GM12878 (cell line): ENCODE measurements around the gene GNAO1. TPM values are rescaled to one million over a fixed set of nuclear protein-coding genes. Genes with fewer than 3 reads are reported as not detected.

ENCODE experiments used
- ATAC-seq: fragments of 200-7000 bp; cut with Tn5 transposase; 3 replicates; pipeline ENCODE4 v1.9.1; 2020; ENCODE audit warnings: mild to moderate bottlenecking, moderate library complexity
- BruUV-seq: library from RNA; stranded (reverse); fragments of 400-500 nt; replicated peaks from 2 replicates; lab custom pipeline; 2021; lab: Mats Ljungman, UMichigan
- CTCF ChIA-PET: fragments of 300-600 bp; sonication (Branson Sonifier 250); formaldehyde crosslinking; extraction: SDS; loops from one replicate; lab custom pipeline; 2021; ENCODE audit warnings: inconsistent platforms; lab: Yijun Ruan, JAX
- POLR2A ChIA-PET: fragments of 350-600 bp; formaldehyde crosslinking; extraction: SDS; loops from one replicate; lab custom pipeline; 2021; ENCODE audit warnings: inconsistent platforms; lab: Charles Lee
- RAD21 ChIA-PET: fragments of 300-600 bp; sonication (Branson Sonifier 250); formaldehyde crosslinking; loops from one replicate; lab custom pipeline; 2023; ENCODE audit warnings: antibody characterized with exemption; ENCODE audit not compliant: unreplicated experiment; lab: Charles Lee
- SMC1A ChIA-PET: fragments of 300-600 bp; sonication (Branson Sonifier 250); formaldehyde crosslinking; loops from one replicate; lab custom pipeline; 2023; ENCODE audit not compliant: unreplicated experiment, uncharacterized antibody; lab: Charles Lee
- DNase-seq: peaks from one replicate; pipeline ENCODE4 v3.0.0-alpha.2; 2011; ENCODE audit warnings: low read depth, low spot score
- FAIRE-seq: peaks from 3 replicates; lab custom pipeline; 2011; peaks lifted over from hg19 to GRCh38; lab: Jason Lieb, UNC
- H2AFZ ChIP-seq: 2 replicates; pipeline ENCODE4 v1.6.0; 2011; ENCODE audit warnings: low read depth, low read length, control low read depth; ENCODE audit not compliant: control insufficient read depth
- H3K27ac ChIP-seq: 2 replicates; pipeline ENCODE4 v1.5.1; 2011; ENCODE audit warnings: control low read depth; ENCODE audit not compliant: control insufficient read depth, insufficient read depth
- H3K27me3 ChIP-seq, 2 experiments: replicated peaks in 1 of 2; 2 replicates each; pipeline versions ENCODE4 v1.6.0 to v1.6.1; 2011; ENCODE audit warnings: low read length in 1 of 2; ENCODE audit not compliant: control insufficient read depth in 2 of 2, insufficient read depth in 2 of 2
- H3K36me3 ChIP-seq, 2 experiments: 2 replicates each; pipeline ENCODE4 v1.5.1; 2011; ENCODE audit warnings: low read length in 1 of 2; ENCODE audit not compliant: control insufficient read depth in 2 of 2, insufficient read depth in 2 of 2
- H3K4me1 ChIP-seq: 2 replicates; pipeline ENCODE4 v1.6.1; 2011; ENCODE audit warnings: mild to moderate bottlenecking, low read length, moderate library complexity, mixed read lengths; ENCODE audit not compliant: control insufficient read depth, insufficient read depth
- H3K4me2 ChIP-seq: 2 replicates; pipeline ENCODE4 v1.6.0; 2011; ENCODE audit warnings: control low read depth; ENCODE audit not compliant: control insufficient read depth, insufficient read depth
- H3K4me3 ChIP-seq: fragments of 200-600 bp; sonication (generic); 2 replicates; pipeline ENCODE4 v1.5.1; 2016
- H3K79me2 ChIP-seq: 2 replicates; pipeline ENCODE4 v1.6.0; 2011; ENCODE audit warnings: low read length; ENCODE audit not compliant: control insufficient read depth, insufficient read depth
- H3K9ac ChIP-seq: 2 replicates; pipeline ENCODE4 v1.8.0; 2011; ENCODE audit warnings: low read length, control low read depth, mixed read lengths; ENCODE audit not compliant: control insufficient read depth, insufficient read depth
- H3K9me3 ChIP-seq: replicated peaks from 3 replicates; pipeline ENCODE4 v1.5.1; 2011; ENCODE audit warnings: mild to moderate bottlenecking, low read length; ENCODE audit not compliant: control insufficient read depth, insufficient read depth
- H4K20me1 ChIP-seq: 2 replicates; pipeline ENCODE4 v1.6.0; 2011; ENCODE audit not compliant: control insufficient read depth, insufficient read depth
- ESRRA ChIP-seq: IDR thresholded peaks from 2 replicates; pipeline ENCODE4 v1.6.1; 2012; ENCODE audit warnings: mild to moderate bottlenecking, low read length, improper control_type of control experiment
- GATAD2B ChIP-seq: fragments of 450-650 bp; conservative IDR thresholded peaks from 2 replicates; pipeline ENCODE4 v1.6.1; 2017; ENCODE audit warnings: low read depth, mild to moderate bottlenecking, moderate library complexity
- SP1 ChIP-seq: IDR thresholded peaks from one replicate; pipeline ENCODE4 v1.6.1; 2011; ENCODE audit warnings: low read depth, low read length
- TCF3 ChIP-seq: IDR thresholded peaks from 2 replicates; pipeline ENCODE4 v1.6.1; 2012; ENCODE audit warnings: low read depth, mild to moderate bottlenecking, low read length, borderline replicate concordance; ENCODE audit not compliant: insufficient read depth
- WRNIP1 ChIP-seq: IDR thresholded peaks from 2 replicates; pipeline ENCODE4 v1.6.1; 2011; ENCODE audit warnings: low read depth, low read length, improper control_type of control experiment, borderline replicate concordance
- WGBS: methylation state at CpG from one replicate; pipeline ENCODE4 v1.1.6; 2016; ENCODE audit warnings: low lambda C conversion rate; ENCODE audit not compliant: insufficient replicate concordance, insufficient coverage; ENCODE audit errors: missing lambda C conversion rate; 5-methylcytosine and 5-hydroxymethylcytosine counted together
- in situ Hi-C: fragments of 300-500 bp; cut with MboI; formaldehyde crosslinking; loops from 9 replicates; pipeline ENCODE4 v1.14.3; 2018; ENCODE audit warnings: mixed read lengths
- intact Hi-C: fragments of 100-400 bp; cut with micrococcal nuclease; formaldehyde crosslinking; loops from one replicate; pipeline ENCODE4 v1.14.2; 2022; ENCODE audit not compliant: unreplicated experiment
- polyA plus RNA-seq, 11 experiments: library from polyadenylated mRNA; depleted of rRNA in 4 of 11; unstranded in 6 of 11; stranded (reverse) in 5 of 11; fragments of >200 nt; fragmentation: Nextera tagmentation in 4 of 11; fragmentation: Illumina TruSeq in 1 of 11; extraction: Ambion mirVana in 4 of 11; extraction: Trizol in 1 of 11; gene quantifications; 1 replicate in 1 of 11; 2 replicates in 10 of 11; pipeline versions ENCODE4 v1.2.1 to v1.2.3, GENCODE V29; 2011 to 2016; ENCODE audit warnings: inconsistent platforms in 2 of 11, missing spikeins in 2 of 11, low read depth in 1 of 11
- total RNA-seq, 4 experiments: library from RNA; depleted of rRNA in 3 of 4; stranded (reverse); fragments of >200 nt in 3 of 4; fragmentation: Illumina TruSeq in 1 of 4; extraction: Trizol in 1 of 4; gene quantifications; 2 replicates each; pipeline versions ENCODE4 v1.2.1 to v1.2.3, GENCODE V29; 2013 to 2021
- TF ChIP-seq, protein P1 (sequence below): IDR thresholded peaks from 2 replicates; pipeline ENCODE4 v1.6.1; 2012; ENCODE audit warnings: low read depth, low read length, improper control_type of control experiment
- TF ChIP-seq, protein P2 (sequence below): fragments of 450-650 bp; IDR thresholded peaks from 2 replicates; pipeline ENCODE4 v1.6.1; 2016; ENCODE audit warnings: mild to moderate bottlenecking
- TF ChIP-seq, protein P3 (sequence below): fragments of 450-650 bp; conservative IDR thresholded peaks from 2 replicates; pipeline ENCODE4 v1.6.1; 2017; ENCODE audit warnings: mild to moderate bottlenecking, moderate library complexity
- TF ChIP-seq, protein P4 (sequence below): fragments of 450-650 bp; formaldehyde crosslinking; IDR thresholded peaks from 2 replicates; pipeline ENCODE4 v1.4.0; 2020; ENCODE audit warnings: mild to moderate bottlenecking, moderate library complexity
- TF ChIP-seq, protein P5 (sequence below): fragments of 450-650 bp; IDR thresholded peaks from 2 replicates; pipeline ENCODE4 v1.6.1; 2017; ENCODE audit warnings: mild to moderate bottlenecking, moderate library complexity

The GNAO1 gene
- total and polyA plus RNA-seq, 10 of the 15 experiments (the other 5 are each of a cell fraction or from before 2014, with no cell fraction given), result 0.05 to 0.28 (median 0.14) TPM; not detected in 6

DNA sequence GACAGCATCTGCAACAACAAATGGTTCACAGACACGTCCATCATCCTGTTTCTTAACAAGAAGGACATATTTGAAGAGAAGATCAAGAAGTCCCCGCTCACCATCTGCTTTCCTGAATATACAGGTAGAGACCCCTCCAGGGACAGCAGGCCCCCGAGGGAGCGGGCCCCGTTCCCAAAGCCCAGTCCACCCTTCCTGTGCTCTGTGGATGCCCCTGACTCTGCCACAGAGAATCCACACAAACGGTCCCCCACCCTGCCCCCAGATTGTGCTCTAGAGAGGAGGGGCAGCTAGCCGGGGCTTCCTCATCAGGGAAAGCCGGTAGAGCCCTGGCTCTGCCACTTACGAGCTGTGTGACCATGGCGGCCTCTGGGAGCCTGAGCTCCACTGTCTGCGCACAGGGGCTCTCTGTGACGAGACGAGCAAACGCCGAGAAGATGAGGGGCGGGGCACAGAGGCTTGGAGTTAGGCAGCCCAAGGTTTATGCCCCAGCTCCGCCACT lies 149.6 kb downstream of the GNAO1 start:
- ChIA-PET CTCF (interaction anchor here (1.7 kb wide), 1 partner anchor 15 kb away, joined by 5 read pairs; no protein-coding TSS in a partner anchor), POLR2A (no interaction called here), SMC1A (no interaction called here), RAD21 (no interaction called here)
- Histone ChIP-seq H3K9ac (no peak overlapping the region), H3K36me3 (no peaks in the 10 kb centered on the region), H3K4me3 (no peak overlapping the region), H4K20me1 (no peaks in the 10 kb centered on the region), H3K4me2 (no peak overlapping the region), H3K4me1 (no peaks in the 10 kb centered on the region), H3K27me3 (no peaks in the 10 kb centered on the region; a peak in 1 of 4 replicates), H3K79me2 (no peaks in the 10 kb centered on the region), H2AFZ (no peak overlapping the region), H3K27ac (no peak overlapping the region), H3K9me3 (no peaks in the 10 kb centered on the region)
- WGBS, result 25% methylated on average over 17 of the region's 17 CpGs
- no peak for DNase-seq
- BruUV-seq, result no TSS peak
- intact Hi-C loops, result no loop called here
- ATAC-seq, result no peak
- FAIRE-seq, result no peak
- in situ Hi-C loops, result no loop called here
- no peak for TF ChIP-seq WRNIP1
- no peak for TF ChIP-seq GATAD2B
- TF ChIP-seq, protein P1, sequence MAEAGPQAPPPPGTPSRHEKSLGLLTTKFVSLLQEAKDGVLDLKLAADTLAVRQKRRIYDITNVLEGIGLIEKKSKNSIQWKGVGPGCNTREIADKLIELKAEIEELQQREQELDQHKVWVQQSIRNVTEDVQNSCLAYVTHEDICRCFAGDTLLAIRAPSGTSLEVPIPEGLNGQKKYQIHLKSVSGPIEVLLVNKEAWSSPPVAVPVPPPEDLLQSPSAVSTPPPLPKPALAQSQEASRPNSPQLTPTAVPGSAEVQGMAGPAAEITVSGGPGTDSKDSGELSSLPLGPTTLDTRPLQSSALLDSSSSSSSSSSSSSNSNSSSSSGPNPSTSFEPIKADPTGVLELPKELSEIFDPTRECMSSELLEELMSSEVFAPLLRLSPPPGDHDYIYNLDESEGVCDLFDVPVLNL, result no peak
- TF ChIP-seq, protein P2, sequence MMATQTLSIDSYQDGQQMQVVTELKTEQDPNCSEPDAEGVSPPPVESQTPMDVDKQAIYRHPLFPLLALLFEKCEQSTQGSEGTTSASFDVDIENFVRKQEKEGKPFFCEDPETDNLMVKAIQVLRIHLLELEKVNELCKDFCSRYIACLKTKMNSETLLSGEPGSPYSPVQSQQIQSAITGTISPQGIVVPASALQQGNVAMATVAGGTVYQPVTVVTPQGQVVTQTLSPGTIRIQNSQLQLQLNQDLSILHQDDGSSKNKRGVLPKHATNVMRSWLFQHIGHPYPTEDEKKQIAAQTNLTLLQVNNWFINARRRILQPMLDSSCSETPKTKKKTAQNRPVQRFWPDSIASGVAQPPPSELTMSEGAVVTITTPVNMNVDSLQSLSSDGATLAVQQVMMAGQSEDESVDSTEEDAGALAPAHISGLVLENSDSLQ, result no peak
- no peak for TF ChIP-seq ESRRA
- TF ChIP-seq, protein P3, sequence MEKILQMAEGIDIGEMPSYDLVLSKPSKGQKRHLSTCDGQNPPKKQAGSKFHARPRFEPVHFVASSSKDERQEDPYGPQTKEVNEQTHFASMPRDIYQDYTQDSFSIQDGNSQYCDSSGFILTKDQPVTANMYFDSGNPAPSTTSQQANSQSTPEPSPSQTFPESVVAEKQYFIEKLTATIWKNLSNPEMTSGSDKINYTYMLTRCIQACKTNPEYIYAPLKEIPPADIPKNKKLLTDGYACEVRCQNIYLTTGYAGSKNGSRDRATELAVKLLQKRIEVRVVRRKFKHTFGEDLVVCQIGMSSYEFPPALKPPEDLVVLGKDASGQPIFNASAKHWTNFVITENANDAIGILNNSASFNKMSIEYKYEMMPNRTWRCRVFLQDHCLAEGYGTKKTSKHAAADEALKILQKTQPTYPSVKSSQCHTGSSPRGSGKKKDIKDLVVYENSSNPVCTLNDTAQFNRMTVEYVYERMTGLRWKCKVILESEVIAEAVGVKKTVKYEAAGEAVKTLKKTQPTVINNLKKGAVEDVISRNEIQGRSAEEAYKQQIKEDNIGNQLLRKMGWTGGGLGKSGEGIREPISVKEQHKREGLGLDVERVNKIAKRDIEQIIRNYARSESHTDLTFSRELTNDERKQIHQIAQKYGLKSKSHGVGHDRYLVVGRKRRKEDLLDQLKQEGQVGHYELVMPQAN, result no peak
- TF ChIP-seq TCF3, result no peak
- TF ChIP-seq, protein P4, sequence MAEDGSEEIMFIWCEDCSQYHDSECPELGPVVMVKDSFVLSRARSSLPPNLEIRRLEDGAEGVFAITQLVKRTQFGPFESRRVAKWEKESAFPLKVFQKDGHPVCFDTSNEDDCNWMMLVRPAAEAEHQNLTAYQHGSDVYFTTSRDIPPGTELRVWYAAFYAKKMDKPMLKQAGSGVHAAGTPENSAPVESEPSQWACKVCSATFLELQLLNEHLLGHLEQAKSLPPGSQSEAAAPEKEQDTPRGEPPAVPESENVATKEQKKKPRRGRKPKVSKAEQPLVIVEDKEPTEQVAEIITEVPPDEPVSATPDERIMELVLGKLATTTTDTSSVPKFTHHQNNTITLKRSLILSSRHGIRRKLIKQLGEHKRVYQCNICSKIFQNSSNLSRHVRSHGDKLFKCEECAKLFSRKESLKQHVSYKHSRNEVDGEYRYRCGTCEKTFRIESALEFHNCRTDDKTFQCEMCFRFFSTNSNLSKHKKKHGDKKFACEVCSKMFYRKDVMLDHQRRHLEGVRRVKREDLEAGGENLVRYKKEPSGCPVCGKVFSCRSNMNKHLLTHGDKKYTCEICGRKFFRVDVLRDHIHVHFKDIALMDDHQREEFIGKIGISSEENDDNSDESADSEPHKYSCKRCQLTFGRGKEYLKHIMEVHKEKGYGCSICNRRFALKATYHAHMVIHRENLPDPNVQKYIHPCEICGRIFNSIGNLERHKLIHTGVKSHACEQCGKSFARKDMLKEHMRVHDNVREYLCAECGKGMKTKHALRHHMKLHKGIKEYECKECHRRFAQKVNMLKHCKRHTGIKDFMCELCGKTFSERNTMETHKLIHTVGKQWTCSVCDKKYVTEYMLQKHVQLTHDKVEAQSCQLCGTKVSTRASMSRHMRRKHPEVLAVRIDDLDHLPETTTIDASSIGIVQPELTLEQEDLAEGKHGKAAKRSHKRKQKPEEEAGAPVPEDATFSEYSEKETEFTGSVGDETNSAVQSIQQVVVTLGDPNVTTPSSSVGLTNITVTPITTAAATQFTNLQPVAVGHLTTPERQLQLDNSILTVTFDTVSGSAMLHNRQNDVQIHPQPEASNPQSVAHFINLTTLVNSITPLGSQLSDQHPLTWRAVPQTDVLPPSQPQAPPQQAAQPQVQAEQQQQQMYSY (CRISPR knock-in tag), result no peak
- no peak for TF ChIP-seq SP1
- TF ChIP-seq, protein P5, sequence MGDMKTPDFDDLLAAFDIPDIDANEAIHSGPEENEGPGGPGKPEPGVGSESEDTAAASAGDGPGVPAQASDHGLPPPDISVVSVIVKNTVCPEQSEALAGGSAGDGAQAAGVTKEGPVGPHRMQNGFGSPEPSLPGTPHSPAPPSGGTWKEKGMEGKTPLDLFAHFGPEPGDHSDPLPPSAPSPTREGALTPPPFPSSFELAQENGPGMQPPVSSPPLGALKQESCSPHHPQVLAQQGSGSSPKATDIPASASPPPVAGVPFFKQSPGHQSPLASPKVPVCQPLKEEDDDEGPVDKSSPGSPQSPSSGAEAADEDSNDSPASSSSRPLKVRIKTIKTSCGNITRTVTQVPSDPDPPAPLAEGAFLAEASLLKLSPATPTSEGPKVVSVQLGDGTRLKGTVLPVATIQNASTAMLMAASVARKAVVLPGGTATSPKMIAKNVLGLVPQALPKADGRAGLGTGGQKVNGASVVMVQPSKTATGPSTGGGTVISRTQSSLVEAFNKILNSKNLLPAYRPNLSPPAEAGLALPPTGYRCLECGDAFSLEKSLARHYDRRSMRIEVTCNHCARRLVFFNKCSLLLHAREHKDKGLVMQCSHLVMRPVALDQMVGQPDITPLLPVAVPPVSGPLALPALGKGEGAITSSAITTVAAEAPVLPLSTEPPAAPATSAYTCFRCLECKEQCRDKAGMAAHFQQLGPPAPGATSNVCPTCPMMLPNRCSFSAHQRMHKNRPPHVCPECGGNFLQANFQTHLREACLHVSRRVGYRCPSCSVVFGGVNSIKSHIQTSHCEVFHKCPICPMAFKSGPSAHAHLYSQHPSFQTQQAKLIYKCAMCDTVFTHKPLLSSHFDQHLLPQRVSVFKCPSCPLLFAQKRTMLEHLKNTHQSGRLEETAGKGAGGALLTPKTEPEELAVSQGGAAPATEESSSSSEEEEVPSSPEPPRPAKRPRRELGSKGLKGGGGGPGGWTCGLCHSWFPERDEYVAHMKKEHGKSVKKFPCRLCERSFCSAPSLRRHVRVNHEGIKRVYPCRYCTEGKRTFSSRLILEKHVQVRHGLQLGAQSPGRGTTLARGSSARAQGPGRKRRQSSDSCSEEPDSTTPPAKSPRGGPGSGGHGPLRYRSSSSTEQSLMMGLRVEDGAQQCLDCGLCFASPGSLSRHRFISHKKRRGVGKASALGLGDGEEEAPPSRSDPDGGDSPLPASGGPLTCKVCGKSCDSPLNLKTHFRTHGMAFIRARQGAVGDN, result no peak
